Measurements from ENCODE around the gene ACY1. TPM values are rescaled to one million over a fixed set of nuclear protein-coding genes. Genes with fewer than 3 reads are reported as not detected.

The ACY1 gene
- total and polyA plus RNA-seq, 4 donors, result 69.5 to 274 (median 238) TPM

DNA sequence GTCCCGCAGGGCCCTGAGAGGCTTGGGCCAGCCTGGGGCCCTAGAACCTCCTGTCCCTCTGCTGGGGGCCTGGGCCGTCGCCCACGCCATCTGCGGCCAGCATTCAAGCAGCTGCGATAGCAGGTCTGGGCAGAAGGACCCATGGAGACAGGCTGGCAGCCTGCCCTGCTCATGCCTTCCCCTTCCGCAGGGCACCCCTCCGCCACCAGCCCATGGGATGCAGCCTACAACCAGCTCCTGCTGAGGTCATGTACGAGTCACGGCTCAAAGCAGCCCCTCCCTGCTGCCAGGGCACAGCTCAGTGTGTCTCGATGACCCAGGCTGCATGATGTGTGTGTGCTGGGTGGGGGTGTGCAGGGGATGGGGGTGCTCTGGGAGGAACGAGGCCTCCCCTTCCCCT lies 45.2 kb downstream of the ACY1 start:
- no peak overlapping the region for H3K9ac ChIP-seq (ENCODE audit: low read depth in 1 of 2, low read length in 2 of 2)
- 90% methylated on average over 12 of the region's 12 CpGs for WGBS
- H3K36me3 ChIP-seq (ENCODE audit: control insufficient read depth in 4 of 4, insufficient read depth in 3 of 4, low read depth in 1 of 4, low read length in 3 of 4), result no peaks in the 10 kb centered on the region
- no peak overlapping the region for H3K4me3 ChIP-seq (ENCODE audit: low read depth in 1 of 3, low read length in 3 of 3)
- peaks cover 0 to 2% (median 0%) of the 10 kb centered on the region in 4 donors for H3K9me3 ChIP-seq (ENCODE audit: control insufficient read depth in 4 of 4, low read length in 3 of 4)
- DNase-seq (ENCODE audit: low spot score), result no peak
- peaks cover 0 to 2% (median 0%) of the 10 kb centered on the region in 4 donors for H3K4me1 ChIP-seq (ENCODE audit: control insufficient read depth in 4 of 4, insufficient read depth in 4 of 4, low read length in 3 of 4)
- no peaks in the 10 kb centered on the region for H3K27me3 ChIP-seq (ENCODE audit: control insufficient read depth in 4 of 4, insufficient read depth in 4 of 4, low read length in 3 of 4)
- TF ChIP-seq NR2F2 (IDR thresholded peaks at IDR 0.05) (no peak), TAF1 (conservative IDR thresholded peaks at IDR 0.05) (no peak), FOXA2 (IDR thresholded peaks at IDR 0.05) (no peak), ATF3 (IDR thresholded peaks at IDR 0.05) (no peak), GABPA (IDR thresholded peaks at IDR 0.05 in 1 of 2, conservative IDR thresholded peaks at IDR 0.05 in 1 of 2) (no peak), MAX (IDR thresholded peaks at IDR 0.05) (no peak), JUND (IDR thresholded peaks at IDR 0.05) (no peak), CTCF (IDR thresholded peaks at IDR 0.05; ENCODE audit: low read depth, low read length, missing input control) (no peak), RXRA (IDR thresholded peaks at IDR 0.05) (no peak), YY1 (IDR thresholded peaks at IDR 0.05) (no peak), ZBTB33 (IDR thresholded peaks at IDR 0.05) (no peak), HNF4A (conservative IDR thresholded peaks at IDR 0.05) (no peak), EGR1 (IDR thresholded peaks at IDR 0.05; ENCODE audit: low read depth in 2 of 2) (no peak), SP1 (IDR thresholded peaks at IDR 0.05) (no peak), FOXA1 (IDR thresholded peaks at IDR 0.05) (no peak), RAD21 (IDR thresholded peaks at IDR 0.05) (no peak), HNF4G (IDR thresholded peaks at IDR 0.05) (no peak)
- H3K27ac ChIP-seq (ENCODE audit: low read depth in 1 of 2, low read length in 2 of 2), result no peak overlapping the region

GRCh38 chr3:52029053-52029452 lies 45.7 kb downstream of the ACY1 start:
- 68% methylated on average over 9 of the region's 9 CpGs for WGBS
- Histone ChIP-seq H3K4me3 (ENCODE audit: low read depth in 1 of 3, low read length in 3 of 3) (no peak overlapping the region), H3K9ac (ENCODE audit: low read depth in 1 of 2, low read length in 2 of 2) (no peak overlapping the region), H3K36me3 (ENCODE audit: control insufficient read depth in 4 of 4, insufficient read depth in 3 of 4, low read depth in 1 of 4, low read length in 3 of 4) (no peaks in the 10 kb centered on the region), H3K9me3 (ENCODE audit: control insufficient read depth in 4 of 4, low read length in 3 of 4) (peaks cover 0 to 2% (median 0%) of the 10 kb centered on the region in 4 donors), H3K4me1 (ENCODE audit: control insufficient read depth in 4 of 4, insufficient read depth in 4 of 4, low read length in 3 of 4) (peaks cover 0 to 4% (median 0%) of the 10 kb centered on the region in 4 donors), H3K27me3 (ENCODE audit: control insufficient read depth in 4 of 4, insufficient read depth in 4 of 4, low read length in 3 of 4) (no peaks in the 10 kb centered on the region), H3K27ac (ENCODE audit: low read depth in 1 of 2, low read length in 2 of 2) (no peak overlapping the region)
- no peak for DNase-seq (ENCODE audit: low spot score)
- no peak for TF ChIP-seq JUND (IDR thresholded peaks at IDR 0.05)
- no peak for TF ChIP-seq ATF3 (IDR thresholded peaks at IDR 0.05)
- TF ChIP-seq FOXA1 (IDR thresholded peaks at IDR 0.05), result no peak
- TF ChIP-seq HNF4A (conservative IDR thresholded peaks at IDR 0.05), result no peak
- no peak for TF ChIP-seq EGR1 (IDR thresholded peaks at IDR 0.05; ENCODE audit: low read depth in 2 of 2)
- TF ChIP-seq SP1 (IDR thresholded peaks at IDR 0.05), result no peak
- TF ChIP-seq HNF4G (IDR thresholded peaks at IDR 0.05), result no peak
- TF ChIP-seq YY1 (IDR thresholded peaks at IDR 0.05), result no peak
- TF ChIP-seq ZBTB33 (IDR thresholded peaks at IDR 0.05), result no peak
- no peak for TF ChIP-seq GABPA (IDR thresholded peaks at IDR 0.05 in 1 of 2, conservative IDR thresholded peaks at IDR 0.05 in 1 of 2)
- no peak for TF ChIP-seq CTCF (IDR thresholded peaks at IDR 0.05; ENCODE audit: low read depth, low read length, missing input control)
